Breast epithelium (tissue), 4 donors: ENCODE measurements around the gene TMC5. TPM values are rescaled to one million over a fixed set of nuclear protein-coding genes. Genes with fewer than 3 reads are reported as not detected.

Source experiments
- DNase-seq, 2 donors: peaks; one replicate each; pipeline ENCODE4 v3.0.0-alpha.2; 2019; ENCODE audit warnings: low spot score in 2 of 2
- H3K27ac ChIP-seq, 2 donors: fragments of 200-600 bp; sonication (generic) in 1 of 2; one replicate each; pipeline ENCODE4 v1.5.1; 2016 to 2019; ENCODE audit warnings: mild to moderate bottlenecking in 1 of 2
- H3K27me3 ChIP-seq, 2 donors: fragments of 200-600 bp; sonication (generic) in 1 of 2; one replicate each; pipeline versions ENCODE4 v1.5.1 to v1.6.0; 2017 to 2019; ENCODE audit warnings: control low read depth in 1 of 2, mild to moderate bottlenecking in 1 of 2
- H3K36me3 ChIP-seq: fragments of 200-600 bp; one replicate; pipeline ENCODE4 v1.5.1; 2019
- H3K4me1 ChIP-seq, 2 donors: fragments of 200-600 bp; sonication (generic); one replicate each; pipeline ENCODE4 v1.5.1; 2016 to 2019; ENCODE audit warnings: control low read depth in 1 of 2
- H3K4me3 ChIP-seq, 3 donors: fragments of 200-600 bp; sonication (generic); 1 replicate in 2 of 3; 2 replicates in 1 of 3; pipeline ENCODE4 v1.5.1; 2016 to 2019; ENCODE audit warnings: mild to moderate bottlenecking in 3 of 3, moderate library complexity in 2 of 3
- H3K9me3 ChIP-seq, 2 donors: fragments of 200-600 bp; sonication (generic) in 1 of 2; one replicate each; pipeline ENCODE4 v1.5.1; 2016 to 2019; ENCODE audit warnings: control low read depth in 1 of 2
- CTCF ChIP-seq, 3 donors: fragments of 450-650 bp; IDR thresholded peaks; one replicate each; pipeline ENCODE4 v1.5.1; 2016 to 2017; ENCODE audit warnings: antibody characterized with exemption in 3 of 3, mild to moderate bottlenecking in 3 of 3, moderate library complexity in 3 of 3
- POLR2A ChIP-seq: fragments of 450-650 bp; IDR thresholded peaks from one replicate; pipeline ENCODE4 v1.6.1; 2016; ENCODE audit warnings: antibody characterized with exemption, mild to moderate bottlenecking, moderate library complexity
- POLR2AphosphoS5 ChIP-seq, 3 donors: sonication (generic); formaldehyde crosslinking; IDR thresholded peaks; one replicate each; pipeline ENCODE4 v1.6.1; 2017; ENCODE audit warnings: antibody characterized with exemption in 3 of 3
- intact Hi-C: fragments of 100-400 bp; cut with DNase I; formaldehyde crosslinking; loops from one replicate; pipeline ENCODE4 v1.15.1; 2023; ENCODE audit warnings: low total_unique reads
- total RNA-seq, 3 donors: library from RNA; depleted of rRNA; stranded (reverse); fragments of >200 nt; gene quantifications; one replicate each; pipeline ENCODE4 v1.1.0, GENCODE V29; 2016

The TMC5 gene
- total RNA-seq, 3 donors from 2014 or later = under 0.01 to 40.3 (median 28.8) TPM

- Histone ChIP-seq H3K9me3 (no peaks in the 10 kb centered on the region), H3K27ac (peak overlapping the region in 1 of 2 donors; percentile 36), H3K27me3 (no peaks in the 10 kb centered on the region), H3K36me3 (no peaks in the 10 kb centered on the region), H3K4me3 (no peak overlapping the region), H3K4me1 (peaks cover 0 to 5% of the 10 kb centered on the region in 2 donors)
- TF ChIP-seq POLR2AphosphoS5 (IDR thresholded peaks at IDR 0.05) (no peak), CTCF (IDR thresholded peaks at IDR 0.05) (no peak), POLR2A (no peak)
- no peak for DNase-seq
- intact Hi-C loops = no loop called here
These were observed 16.9 kb downstream of the TMC5 start for GRCh38 chr16:19434584-19434983.

GRCh38 chr16:19436540-19436939 is 18.9 kb downstream of the TMC5 start:
- intact Hi-C loops = no loop called here
- TF ChIP-seq POLR2AphosphoS5 (IDR thresholded peaks at IDR 0.05) (no peak), POLR2A (no peak), CTCF (IDR thresholded peaks at IDR 0.05) (no peak)
- peak overlapping the region; percentile 17 to 37 for H3K27ac ChIP-seq

GRCh38 chr16:19437280-19437679 is 19.6 kb downstream of the TMC5 start:
- intact Hi-C loops = no loop called here
- H3K27me3 ChIP-seq = no peaks in the 10 kb centered on the region

More at GRCh38 chr16:19436540-19436939, 18.9 kb downstream of the TMC5 start:
- Histone ChIP-seq H3K4me3 (no peak overlapping the region), H3K36me3 (no peaks in the 10 kb centered on the region), H3K4me1 (peaks cover 0 to 5% of the 10 kb centered on the region in 2 donors), H3K27me3 (no peaks in the 10 kb centered on the region), H3K9me3 (no peaks in the 10 kb centered on the region)
- no peak for DNase-seq

GRCh38 chr16:19438739-19439138 is 21.1 kb downstream of the TMC5 start:
- H3K9me3 ChIP-seq = no peaks in the 10 kb centered on the region
- TF ChIP-seq CTCF (IDR thresholded peaks at IDR 0.05) (no peak), POLR2A (no peak), POLR2AphosphoS5 (IDR thresholded peaks at IDR 0.05) (no peak)
- intact Hi-C loops = no loop called here
- H3K36me3 ChIP-seq = no peaks in the 10 kb centered on the region
- DNase-seq = no peak
- no peak overlapping the region for H3K4me3 ChIP-seq
- no peak overlapping the region for H3K27ac ChIP-seq
- H3K4me1 ChIP-seq = peaks cover 0 to 5% of the 10 kb centered on the region in 2 donors
- H3K27me3 ChIP-seq = no peaks in the 10 kb centered on the region

More at GRCh38 chr16:19437280-19437679, 19.6 kb downstream of the TMC5 start:
- no peak for TF ChIP-seq CTCF (IDR thresholded peaks at IDR 0.05)
- no peak for TF ChIP-seq POLR2A
- no peak for TF ChIP-seq POLR2AphosphoS5 (IDR thresholded peaks at IDR 0.05)
- peak overlapping the region; percentile 17 to 37 for H3K27ac ChIP-seq
- no peaks in the 10 kb centered on the region for H3K9me3 ChIP-seq
- no peak for DNase-seq
- H3K4me3 ChIP-seq = no peak overlapping the region
- no peaks in the 10 kb centered on the region for H3K36me3 ChIP-seq
- H3K4me1 ChIP-seq = peaks cover 0 to 5% of the 10 kb centered on the region in 2 donors

- no peak for DNase-seq
These were observed 21.8 kb downstream of the TMC5 start for GRCh38 chr16:19439483-19439882.

More at GRCh38 chr16:19439483-19439882, 21.8 kb downstream of the TMC5 start:
- TF ChIP-seq CTCF (IDR thresholded peaks at IDR 0.05) = no peak
- no peak for TF ChIP-seq POLR2A
- Histone ChIP-seq H3K36me3 (no peaks in the 10 kb centered on the region), H3K9me3 (no peaks in the 10 kb centered on the region), H3K4me1 (peaks cover 0 to 5% of the 10 kb centered on the region in 2 donors), H3K4me3 (no peak overlapping the region), H3K27me3 (no peaks in the 10 kb centered on the region), H3K27ac (no peak overlapping the region)
- intact Hi-C loops = no loop called here
